Measurements from ENCODE around the gene CIC.
"Not testable (repeated sequence)": the region's sequence is repeated elsewhere in the genome, so short reads cannot be mapped to it uniquely, and the experiment has no call there.

CIC gene

DNA sequence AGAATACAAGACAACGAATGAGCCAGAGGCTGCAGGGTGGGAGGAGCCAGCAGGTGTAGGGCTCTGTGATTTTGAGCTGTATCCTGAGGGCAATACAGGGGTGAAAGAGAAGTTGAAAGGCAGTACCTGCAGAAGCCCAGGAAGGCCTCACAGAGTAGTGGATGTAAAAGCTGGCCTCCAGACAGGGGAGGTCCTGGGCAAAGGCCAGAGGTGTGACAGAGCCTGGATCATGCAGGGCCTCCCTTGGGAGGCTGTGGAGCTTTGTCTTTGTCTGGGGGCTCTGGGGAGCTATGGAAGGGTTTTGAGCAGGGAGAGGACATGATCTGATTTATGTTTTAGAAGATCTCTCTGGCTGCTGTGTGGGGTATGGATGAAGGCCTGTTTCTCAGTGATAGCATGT lies 59.1 kb downstream of the CIC start:
- in situ Hi-C loops (cut with MboI; ENCODE audit: low sequenced_read_pairs) = no loop called here

DNA sequence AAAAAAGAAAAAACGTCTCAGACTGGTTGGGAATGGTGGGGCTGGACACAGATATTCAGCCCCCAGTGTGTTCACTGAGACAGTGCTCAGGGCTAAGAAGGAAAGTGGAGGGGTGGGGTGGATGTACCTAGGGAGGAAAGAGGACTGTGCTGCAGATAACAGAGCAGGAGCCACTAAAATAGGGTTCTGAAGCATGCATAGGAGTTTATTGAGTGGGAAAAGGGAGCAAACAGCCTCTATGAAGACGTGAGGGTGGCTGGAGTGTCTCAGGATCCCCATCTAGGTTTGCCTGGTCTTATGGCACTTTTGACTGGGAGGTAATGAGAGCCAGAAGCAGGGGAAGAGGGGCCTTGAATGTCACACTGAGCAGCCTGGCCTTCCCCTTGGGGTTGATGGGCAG lies 59.8 kb downstream of the CIC start:
- in situ Hi-C loops (cut with MboI; ENCODE audit: low sequenced_read_pairs) = no loop called here

DNA sequence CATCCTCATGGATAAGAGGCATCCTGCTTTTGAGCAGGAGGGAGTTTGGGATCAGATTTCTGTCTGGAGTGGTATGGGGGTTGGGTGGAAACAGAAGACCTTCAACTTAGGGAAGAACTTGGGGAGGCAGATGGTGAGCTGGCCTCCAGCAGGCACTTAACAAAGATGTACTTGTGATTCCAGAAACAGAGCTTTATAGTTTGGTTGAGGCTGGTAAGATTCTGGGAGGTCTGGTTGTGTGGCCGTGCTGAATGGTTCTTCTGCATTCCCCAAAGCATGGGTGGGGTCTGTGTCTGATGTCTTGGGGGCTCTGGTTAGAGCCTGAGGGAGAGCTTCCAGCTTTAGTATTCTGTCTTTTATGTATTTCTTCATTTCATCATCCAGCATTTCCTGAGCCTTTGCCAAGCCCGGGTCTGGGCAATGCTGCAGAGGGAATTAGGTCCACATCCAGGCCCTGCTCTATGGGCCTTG lies 61.2 kb downstream of the CIC start:
- in situ Hi-C loops (cut with MboI; ENCODE audit: low sequenced_read_pairs) = no loop called here

DNA sequence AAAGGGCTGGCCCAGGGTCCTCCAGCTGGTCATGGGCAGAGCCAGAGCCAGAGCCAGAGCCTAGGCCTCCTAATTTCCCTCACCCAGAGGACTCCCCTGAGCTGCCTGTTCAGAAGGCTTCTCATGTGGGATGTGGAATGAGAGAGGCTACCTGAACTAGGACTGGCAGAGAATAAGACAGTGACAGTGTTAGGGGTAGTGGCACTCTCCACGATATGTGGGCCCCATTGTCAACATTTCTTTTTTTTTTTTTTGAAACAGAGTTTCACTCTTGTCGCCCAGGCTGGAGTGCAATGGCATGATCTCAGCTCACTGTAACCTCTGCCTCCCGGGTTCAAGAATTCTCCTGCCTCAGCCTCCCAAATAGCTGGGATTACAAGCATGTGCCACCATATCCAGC lies 62.3 kb downstream of the CIC start:
- in situ Hi-C loops (cut with MboI; ENCODE audit: low sequenced_read_pairs) = not testable (repeated sequence)

DNA sequence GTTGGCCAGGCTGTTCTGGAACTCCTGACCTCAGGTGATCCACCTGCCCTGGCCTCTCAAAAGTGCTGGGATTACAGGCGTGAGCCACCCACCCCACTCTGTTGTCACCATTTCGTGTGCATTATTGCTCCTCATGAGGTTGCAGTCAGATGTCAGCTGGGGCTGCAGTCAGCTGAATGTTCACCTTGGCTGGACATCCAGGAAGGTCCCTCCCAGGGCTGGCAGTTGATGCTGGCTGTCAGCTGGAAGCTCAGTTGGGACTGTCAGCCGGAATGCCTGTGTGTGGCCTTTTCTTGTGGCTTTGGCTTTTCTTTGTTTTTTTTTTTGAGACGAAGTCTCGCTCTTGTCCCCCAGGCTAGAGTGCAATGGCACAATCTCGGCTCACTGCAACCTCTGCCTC lies 63.0 kb downstream of the CIC start:
- in situ Hi-C loops (cut with MboI; ENCODE audit: low sequenced_read_pairs) = no loop called here

DNA sequence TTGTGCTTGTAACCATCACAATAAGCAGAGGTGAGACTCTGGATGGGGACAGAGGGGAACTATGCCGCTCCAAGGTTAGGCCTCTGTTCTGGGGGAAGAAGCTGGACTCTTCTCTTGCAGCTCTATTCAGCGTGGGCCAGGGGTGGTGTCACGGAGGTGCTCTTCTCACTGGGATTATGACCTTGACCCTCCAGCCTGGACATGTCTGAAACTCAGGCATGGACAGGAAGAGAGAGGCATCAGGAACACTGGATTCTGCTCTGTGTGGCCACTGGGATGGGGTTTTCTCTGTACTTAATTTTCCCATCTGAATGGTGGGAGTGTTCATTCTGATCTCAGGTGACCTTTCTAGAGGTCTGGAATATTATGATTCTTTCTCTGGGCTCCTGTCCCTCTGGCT lies 64.0 kb downstream of the CIC start:
- in situ Hi-C loops (cut with MboI; ENCODE audit: low sequenced_read_pairs) = no loop called here

DNA sequence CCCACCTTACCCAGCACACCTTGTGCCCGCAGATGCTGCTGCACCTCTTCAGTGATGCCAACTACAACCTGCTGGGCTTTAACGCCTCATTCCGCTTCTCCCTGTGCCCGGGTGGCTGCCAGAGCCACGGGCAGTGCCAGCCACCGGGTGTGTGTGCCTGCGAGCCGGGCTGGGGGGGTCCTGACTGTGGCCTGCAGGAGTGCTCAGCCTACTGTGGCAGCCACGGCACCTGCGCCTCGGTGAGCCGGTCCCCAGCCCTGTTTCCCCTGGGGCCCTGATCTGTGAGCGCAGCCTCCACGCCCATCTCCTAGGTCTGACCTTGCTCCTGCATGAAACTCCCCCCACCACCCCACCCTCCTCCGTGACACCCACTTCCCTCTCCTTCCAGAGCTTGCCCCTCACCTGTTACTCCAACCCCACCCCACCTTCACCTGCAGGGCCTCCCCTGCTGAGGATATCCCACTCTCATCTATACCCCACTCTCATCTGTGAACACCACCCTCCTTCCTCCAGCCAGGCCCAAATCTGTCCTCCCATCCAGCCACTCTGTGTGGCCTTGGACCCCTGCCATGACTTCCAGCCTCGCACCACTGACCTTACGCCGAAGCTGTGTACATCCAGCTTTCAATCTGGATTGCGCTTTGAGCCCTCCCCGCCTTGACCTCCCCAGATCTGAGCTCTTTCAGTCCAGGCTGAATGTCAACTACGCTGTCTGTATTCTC lies 65.1 kb downstream of the CIC start:
- in situ Hi-C loops (cut with MboI; ENCODE audit: low sequenced_read_pairs) = no loop called here

DNA sequence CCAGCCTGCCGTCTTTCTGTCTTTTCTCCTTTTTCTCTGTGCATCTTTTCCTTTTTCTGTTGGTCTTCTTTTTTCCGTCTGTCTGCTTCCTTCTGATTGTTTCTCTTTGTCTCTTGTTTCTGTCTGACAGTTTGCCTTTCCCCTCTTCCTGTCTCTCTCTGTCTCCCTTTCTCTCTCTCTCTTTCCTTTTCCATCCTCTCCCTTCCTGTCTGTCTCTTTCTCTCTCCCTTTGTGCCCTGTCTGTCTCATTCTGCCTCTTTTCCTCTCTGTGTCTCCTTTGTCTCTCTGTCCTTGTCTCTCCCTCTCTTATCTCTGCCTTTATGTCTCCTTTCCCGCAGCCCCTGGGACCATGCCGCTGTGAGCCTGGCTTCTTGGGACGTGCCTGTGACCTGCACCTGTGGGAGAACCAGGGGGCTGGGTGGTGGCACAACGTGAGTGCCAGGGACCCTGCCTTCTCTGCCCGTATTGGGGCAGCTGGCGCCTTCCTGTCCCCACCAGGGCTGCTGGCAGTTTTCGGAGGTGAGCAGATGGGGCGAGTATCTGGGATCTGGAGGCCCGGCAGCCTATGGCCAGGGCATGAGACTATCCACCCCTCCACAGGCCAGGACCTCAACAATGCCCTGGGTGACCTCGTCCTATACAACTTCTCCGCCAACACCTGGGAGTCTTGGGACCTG lies 65.8 kb downstream of the CIC start:
- in situ Hi-C loops (cut with MboI; ENCODE audit: low sequenced_read_pairs) = no loop called here

DNA sequence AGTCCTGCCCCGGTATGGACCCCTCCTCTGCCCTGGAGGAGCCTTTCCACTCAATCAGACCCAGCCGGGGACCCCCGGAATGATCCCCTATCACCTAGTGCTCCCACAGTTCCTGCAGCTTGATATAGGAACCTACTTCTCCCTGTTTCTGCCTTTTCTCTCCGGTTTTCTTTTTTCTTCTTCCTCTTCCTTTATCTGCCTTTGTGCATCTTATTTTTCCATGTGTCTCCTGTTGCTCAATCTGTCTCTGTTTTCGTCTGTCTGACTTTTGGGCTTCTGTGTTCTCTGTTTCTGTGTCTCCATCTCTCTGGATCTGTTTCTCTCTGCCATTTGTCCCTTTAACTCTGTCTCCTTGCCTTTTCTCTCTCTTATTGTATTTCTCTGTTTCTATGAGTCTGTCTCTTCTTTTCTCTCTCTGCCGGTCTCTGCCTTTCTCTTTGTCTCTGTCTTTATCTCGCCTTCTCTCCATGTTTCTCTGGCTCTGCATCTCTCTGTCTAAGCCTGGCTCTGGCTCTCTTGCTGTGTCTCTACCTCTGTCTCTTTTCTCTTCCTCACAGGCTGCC lies 66.4 kb downstream of the CIC start:
- in situ Hi-C loops (cut with MboI; ENCODE audit: low sequenced_read_pairs) = no loop called here

DNA sequence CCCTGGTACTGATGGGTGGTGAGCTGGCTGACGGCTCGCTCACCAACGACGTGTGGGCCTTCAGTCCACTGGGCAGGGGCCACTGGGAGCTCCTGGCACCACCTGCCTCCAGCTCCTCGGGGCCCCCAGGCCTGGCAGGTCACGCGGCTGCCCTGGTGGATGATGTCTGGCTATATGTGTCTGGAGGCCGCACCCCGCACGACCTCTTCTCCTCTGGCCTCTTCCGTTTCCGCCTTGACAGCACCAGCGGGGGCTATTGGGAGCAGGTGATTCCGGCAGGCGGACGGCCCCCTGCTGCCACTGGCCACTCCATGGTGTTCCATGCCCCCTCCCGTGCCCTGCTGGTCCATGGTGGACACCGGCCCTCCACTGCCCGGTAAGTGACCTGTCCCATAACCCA lies 66.9 kb downstream of the CIC start:
- in situ Hi-C loops (cut with MboI; ENCODE audit: low sequenced_read_pairs) = no loop called here

DNA sequence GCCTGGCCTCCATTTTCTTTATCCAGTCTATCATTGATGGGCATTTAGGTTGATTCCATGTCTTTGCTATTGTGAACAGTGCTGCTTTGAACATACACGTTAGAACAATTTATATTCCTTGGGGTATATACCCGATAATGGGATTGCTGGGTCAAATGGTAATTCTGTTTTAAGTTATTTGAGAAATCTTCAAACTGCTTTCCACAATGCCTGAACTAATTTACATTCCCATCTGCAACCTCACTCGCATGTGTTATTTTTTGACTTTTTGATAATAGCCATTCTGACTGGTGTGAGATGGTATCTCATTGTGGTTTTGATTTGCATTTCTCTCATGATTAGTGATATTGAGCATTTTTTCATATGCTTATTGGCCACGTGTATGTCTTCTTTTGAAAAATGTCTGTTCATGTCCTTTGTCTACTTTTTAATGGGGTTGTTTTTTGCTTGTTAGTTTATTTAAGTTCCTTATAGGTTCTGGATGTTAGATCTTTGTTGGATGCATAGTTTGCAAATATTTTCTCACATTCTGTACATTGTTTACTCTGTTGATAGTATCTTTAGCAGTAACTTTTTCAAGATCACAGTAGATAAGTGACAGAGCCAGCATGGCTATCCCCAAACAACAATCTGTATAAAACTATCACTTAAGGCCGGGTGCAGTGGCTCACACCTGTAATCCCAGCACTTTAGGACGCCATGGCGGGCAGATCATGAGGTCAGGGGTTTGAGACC lies 70.2 kb downstream of the CIC start:
- in situ Hi-C loops (cut with MboI; ENCODE audit: low sequenced_read_pairs) = not testable (repeated sequence)

DNA sequence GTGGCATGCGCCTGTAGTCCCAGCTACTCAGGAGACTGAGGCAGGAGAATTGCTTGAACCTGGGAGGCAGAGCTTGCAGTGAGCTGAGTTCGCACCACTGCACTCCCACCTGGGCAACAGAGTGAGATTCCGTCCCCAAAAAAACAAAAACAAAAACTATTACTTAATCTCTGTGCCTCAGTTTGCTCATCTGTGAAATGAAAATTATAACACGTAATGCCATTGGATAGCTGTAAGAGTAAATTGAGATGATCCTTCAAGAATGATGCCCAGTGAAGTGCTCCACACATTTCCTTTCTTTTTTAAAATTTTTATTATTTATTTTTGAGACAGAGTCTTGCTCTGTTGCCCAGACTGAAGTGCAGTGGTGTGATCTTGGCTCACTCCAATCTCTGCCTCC lies 70.9 kb downstream of the CIC start:
- in situ Hi-C loops (cut with MboI; ENCODE audit: low sequenced_read_pairs) = not testable (repeated sequence)

DNA sequence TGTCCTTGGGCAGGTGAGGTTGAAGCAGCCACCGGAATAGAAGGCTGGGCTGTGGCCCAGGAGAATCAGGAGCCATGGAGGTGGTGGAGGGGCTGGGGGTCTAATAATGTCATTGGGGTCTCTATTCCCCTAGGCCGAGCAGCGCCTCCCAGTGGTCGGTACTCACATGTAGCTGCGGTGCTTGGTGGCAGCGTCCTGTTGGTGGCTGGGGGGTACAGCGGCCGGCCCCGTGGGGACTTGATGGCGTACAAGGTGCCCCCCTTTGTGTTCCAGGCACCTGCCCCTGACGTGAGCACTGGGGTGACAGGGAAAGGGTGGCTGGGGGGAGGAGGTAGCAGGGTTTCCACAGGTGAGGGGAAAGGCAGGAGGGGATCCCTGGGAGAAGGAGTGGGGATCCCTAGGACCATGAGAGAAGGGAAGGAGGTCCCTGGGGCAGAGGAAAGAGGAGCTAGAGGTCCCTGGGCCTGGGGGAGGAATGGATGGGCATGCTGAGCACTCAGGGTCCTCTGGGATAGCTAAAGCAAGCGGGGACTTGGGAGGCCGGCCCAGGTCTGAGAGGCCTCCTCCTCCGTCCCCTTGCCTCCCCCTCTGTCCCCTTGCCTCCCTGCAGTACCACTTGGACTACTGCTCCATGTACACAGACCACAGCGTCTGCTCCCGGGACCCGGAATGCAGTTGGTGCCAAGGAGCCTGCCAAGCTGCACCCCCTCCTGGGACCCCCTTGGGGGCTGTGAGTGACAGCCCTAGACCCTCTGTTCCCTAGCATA lies 74.5 kb downstream of the CIC start:
- in situ Hi-C loops (cut with MboI; ENCODE audit: low sequenced_read_pairs) = no loop called here

DNA sequence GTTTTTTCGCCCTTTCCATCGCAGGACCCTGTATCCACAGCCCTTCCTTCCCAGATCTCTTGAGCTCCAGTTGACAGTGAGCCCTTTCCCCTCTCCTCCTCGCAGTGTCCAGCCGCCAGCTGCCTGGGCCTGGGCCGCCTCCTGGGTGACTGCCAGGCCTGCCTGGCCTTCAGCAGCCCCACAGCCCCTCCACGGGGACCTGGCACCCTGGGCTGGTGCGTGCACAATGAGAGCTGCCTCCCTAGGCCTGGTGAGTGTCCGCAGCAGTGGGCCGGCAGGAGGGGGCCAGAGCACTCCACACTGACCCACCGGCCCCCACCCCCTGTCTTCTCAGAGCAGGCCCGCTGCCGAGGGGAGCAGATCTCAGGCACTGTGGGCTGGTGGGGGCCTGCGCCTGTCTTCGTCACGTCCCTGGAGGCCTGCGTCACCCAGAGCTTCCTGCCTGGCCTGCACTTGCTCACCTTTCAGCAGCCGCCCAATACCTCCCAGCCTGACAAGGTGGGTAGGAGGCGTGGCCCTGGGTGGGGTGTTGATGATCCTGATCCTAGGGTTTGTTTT lies 75.4 kb downstream of the CIC start:
- in situ Hi-C loops (cut with MboI; ENCODE audit: low sequenced_read_pairs) = no loop called here
